NT2/D1 (cell line): ENCODE measurements around the gene LLGL2.
"Not testable (repeated sequence)": the region's sequence is repeated elsewhere in the genome, so short reads cannot be mapped to it uniquely, and the experiment has no call there.

Experiments
- DNase-seq: peaks from one replicate; pipeline ENCODE4 v3.0.0-alpha.2; 2011; ENCODE audit warnings: low read depth, low spot score
- H3K27me3 ChIP-seq: 2 replicates; pipeline ENCODE4 v1.6.0; 2011; ENCODE audit warnings: mild to moderate bottlenecking; ENCODE audit not compliant: insufficient read length, insufficient read depth
- H3K36me3 ChIP-seq: 2 replicates; pipeline ENCODE4 v1.6.1; 2011; ENCODE audit warnings: mild to moderate bottlenecking, low read length, mixed read lengths; ENCODE audit not compliant: insufficient read depth, insufficient read length
- H3K4me1 ChIP-seq: 2 replicates; pipeline ENCODE4 v1.5.1; 2011; ENCODE audit not compliant: insufficient read depth, insufficient read length
- H3K4me3 ChIP-seq: 2 replicates; pipeline ENCODE4 v1.5.1; 2011; ENCODE audit warnings: low read depth; ENCODE audit not compliant: insufficient read length
- H3K9ac ChIP-seq: 2 replicates; pipeline ENCODE4 v1.6.0; 2011; ENCODE audit warnings: low read depth; ENCODE audit not compliant: insufficient read length
- H3K9me3 ChIP-seq: 2 replicates; pipeline ENCODE4 v1.5.1; 2011; ENCODE audit warnings: mild to moderate bottlenecking, low read length; ENCODE audit not compliant: insufficient read depth
- SUZ12 ChIP-seq: IDR thresholded peaks from 2 replicates; pipeline ENCODE4 v1.6.1; 2011; ENCODE audit not compliant: insufficient read length, insufficient read depth; ENCODE audit errors: extremely low read depth
- YY1 ChIP-seq: IDR thresholded peaks from 2 replicates; pipeline ENCODE4 v1.6.1; 2011; ENCODE audit not compliant: insufficient read length, insufficient read depth
- ZNF274 ChIP-seq: IDR thresholded peaks from 2 replicates; pipeline ENCODE4 v1.6.1; 2011; ENCODE audit warnings: mild to moderate bottlenecking, low read depth, low read length

LLGL2 gene

GRCh38 chr17:75524970-75525805 lies at the start of gene LLGL2:
Gene LLGL2, plus strand, starts transcription at chr17:75525697. Its CDS starts 17,730 bp downstream, at chr17:75543427.
- no peaks in the 10 kb centered on the region for H3K9me3 ChIP-seq
- peaks cover 11% of the 10 kb centered on the region for H3K27me3 ChIP-seq
- H3K36me3 ChIP-seq = peaks cover 38% of the 10 kb centered on the region
- peaks cover 4% of the 10 kb centered on the region for H3K4me1 ChIP-seq
- DNase-seq = peak; percentile 57
- peak within 1 kb of the TSS; percentile 86 for H3K9ac ChIP-seq
- TF ChIP-seq ZNF274 = no peak
- TF ChIP-seq SUZ12 = no peak
- peak within 1 kb of the TSS; percentile 65 for H3K4me3 ChIP-seq

- Histone ChIP-seq H3K9me3 (no peaks in the 10 kb centered on the region), H3K27me3 (no peaks in the 10 kb centered on the region), H3K4me1 (peaks cover 20% of the 10 kb centered on the region), H3K9ac (no peak overlapping the region), H3K36me3 (peaks cover 53% of the 10 kb centered on the region), H3K4me3 (no peak overlapping the region)
- TF ChIP-seq ZNF274 (no peak), YY1 (no peak), SUZ12 (no peak)
- DNase-seq = no peak
Measured at GRCh38 chr17:75475851-75476250, 49.6 kb upstream of the LLGL2 start.

GRCh38 chr17:75476271-75476671 lies 49.2 kb upstream of the LLGL2 start:
- Histone ChIP-seq H3K36me3 (peaks cover 53% of the 10 kb centered on the region), H3K9ac (no peak overlapping the region), H3K9me3 (no peaks in the 10 kb centered on the region), H3K4me3 (no peak overlapping the region), H3K27me3 (no peaks in the 10 kb centered on the region), H3K4me1 (peaks cover 22% of the 10 kb centered on the region)
- TF ChIP-seq YY1 (no peak), SUZ12 (no peak), ZNF274 (no peak)
- DNase-seq = no peak

- peaks cover 27% of the 10 kb centered on the region for H3K4me1 ChIP-seq
- H3K9ac ChIP-seq = no peak overlapping the region
- no peaks in the 10 kb centered on the region for H3K27me3 ChIP-seq
- H3K4me3 ChIP-seq = no peak overlapping the region
- H3K9me3 ChIP-seq = no peaks in the 10 kb centered on the region
- TF ChIP-seq SUZ12 (no peak), YY1 (no peak), ZNF274 (no peak)
- no peak for DNase-seq
- peaks cover 50% of the 10 kb centered on the region for H3K36me3 ChIP-seq
Measured at GRCh38 chr17:75476752-75477489, 48.6 kb upstream of the LLGL2 start.

- not testable (repeated sequence) for H3K27me3 ChIP-seq, H3K9me3 ChIP-seq, DNase-seq, H3K4me3 ChIP-seq, H3K9ac ChIP-seq
- peaks cover 27% of the 10 kb centered on the region for H3K4me1 ChIP-seq
- peaks cover 45% of the 10 kb centered on the region for H3K36me3 ChIP-seq
Measured at GRCh38 chr17:75477490-75477862, 48.0 kb upstream of the LLGL2 start.

GRCh38 chr17:75478508-75478907 lies 47.0 kb upstream of the LLGL2 start:
- no peak overlapping the region for H3K4me3 ChIP-seq

GRCh38 chr17:75480281-75480680 lies 45.2 kb upstream of the LLGL2 start:
- H3K9ac ChIP-seq = no peak overlapping the region
- DNase-seq = no peak
- H3K9me3 ChIP-seq = no peaks in the 10 kb centered on the region

More at GRCh38 chr17:75478508-75478907, 47.0 kb upstream of the LLGL2 start:
- H3K9ac ChIP-seq = peak overlapping the region; percentile 63
- no peak for DNase-seq
- TF ChIP-seq YY1 (no peak), ZNF274 (no peak), SUZ12 (no peak)
- no peaks in the 10 kb centered on the region for H3K9me3 ChIP-seq
- peaks cover 39% of the 10 kb centered on the region for H3K36me3 ChIP-seq
- H3K4me1 ChIP-seq = peaks cover 27% of the 10 kb centered on the region
- no peaks in the 10 kb centered on the region for H3K27me3 ChIP-seq

More at GRCh38 chr17:75480281-75480680, 45.2 kb upstream of the LLGL2 start:
- TF ChIP-seq SUZ12 (no peak), YY1 (no peak), ZNF274 (no peak)
- Histone ChIP-seq H3K4me1 (peaks cover 29% of the 10 kb centered on the region), H3K27me3 (no peaks in the 10 kb centered on the region), H3K4me3 (no peak overlapping the region), H3K36me3 (peaks cover 27% of the 10 kb centered on the region)
